GM12801 (cell line): ENCODE measurements around the gene PRRT3.

Experiments used
- TF ChIP-seq, protein P1 (sequence below): IDR thresholded peaks from one replicate; pipeline ENCODE4 v1.5.1; 2011; ENCODE audit warnings: control low read depth; ENCODE audit not compliant: insufficient read length; ENCODE audit errors: extremely low read depth

Gene PRRT3

DNA sequence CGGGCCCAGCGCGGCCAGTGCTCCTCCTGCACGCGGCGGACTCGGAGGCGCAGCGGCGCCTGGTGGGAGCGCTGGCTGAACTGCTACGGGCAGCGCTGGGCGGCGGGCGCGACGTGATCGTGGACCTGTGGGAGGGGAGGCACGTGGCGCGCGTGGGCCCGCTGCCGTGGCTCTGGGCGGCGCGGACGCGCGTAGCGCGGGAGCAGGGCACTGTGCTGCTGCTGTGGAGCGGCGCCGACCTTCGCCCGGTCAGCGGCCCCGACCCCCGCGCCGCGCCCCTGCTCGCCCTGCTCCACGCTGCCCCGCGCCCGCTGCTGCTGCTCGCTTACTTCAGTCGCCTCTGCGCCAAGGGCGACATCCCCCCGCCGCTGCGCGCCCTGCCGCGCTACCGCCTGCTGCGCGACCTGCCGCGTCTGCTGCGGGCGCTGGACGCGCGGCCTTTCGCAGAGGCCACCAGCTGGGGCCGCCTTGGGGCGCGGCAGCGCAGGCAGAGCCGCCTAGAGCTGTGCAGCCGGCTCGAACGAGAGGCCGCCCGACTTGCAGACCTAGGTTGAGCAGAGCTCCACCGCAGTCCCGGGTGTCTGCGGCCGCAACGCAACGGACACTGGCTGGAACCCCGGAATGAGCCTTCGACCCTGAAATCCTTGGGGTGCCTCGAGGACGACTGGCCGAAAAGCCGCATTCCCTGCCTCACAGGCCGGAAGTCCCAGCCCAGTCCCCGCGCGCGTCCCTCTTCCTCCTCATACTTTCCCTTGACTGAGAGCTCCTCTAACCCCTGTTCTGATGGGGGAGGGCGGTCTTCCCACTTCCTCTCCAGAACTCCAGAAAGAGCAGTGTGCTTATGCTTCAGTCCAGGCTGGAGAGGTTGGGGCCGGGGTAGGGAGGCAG is 36.7 kb downstream of the PRRT3 start:
- TF ChIP-seq, protein P1, sequence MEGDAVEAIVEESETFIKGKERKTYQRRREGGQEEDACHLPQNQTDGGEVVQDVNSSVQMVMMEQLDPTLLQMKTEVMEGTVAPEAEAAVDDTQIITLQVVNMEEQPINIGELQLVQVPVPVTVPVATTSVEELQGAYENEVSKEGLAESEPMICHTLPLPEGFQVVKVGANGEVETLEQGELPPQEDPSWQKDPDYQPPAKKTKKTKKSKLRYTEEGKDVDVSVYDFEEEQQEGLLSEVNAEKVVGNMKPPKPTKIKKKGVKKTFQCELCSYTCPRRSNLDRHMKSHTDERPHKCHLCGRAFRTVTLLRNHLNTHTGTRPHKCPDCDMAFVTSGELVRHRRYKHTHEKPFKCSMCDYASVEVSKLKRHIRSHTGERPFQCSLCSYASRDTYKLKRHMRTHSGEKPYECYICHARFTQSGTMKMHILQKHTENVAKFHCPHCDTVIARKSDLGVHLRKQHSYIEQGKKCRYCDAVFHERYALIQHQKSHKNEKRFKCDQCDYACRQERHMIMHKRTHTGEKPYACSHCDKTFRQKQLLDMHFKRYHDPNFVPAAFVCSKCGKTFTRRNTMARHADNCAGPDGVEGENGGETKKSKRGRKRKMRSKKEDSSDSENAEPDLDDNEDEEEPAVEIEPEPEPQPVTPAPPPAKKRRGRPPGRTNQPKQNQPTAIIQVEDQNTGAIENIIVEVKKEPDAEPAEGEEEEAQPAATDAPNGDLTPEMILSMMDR = no peak

DNA sequence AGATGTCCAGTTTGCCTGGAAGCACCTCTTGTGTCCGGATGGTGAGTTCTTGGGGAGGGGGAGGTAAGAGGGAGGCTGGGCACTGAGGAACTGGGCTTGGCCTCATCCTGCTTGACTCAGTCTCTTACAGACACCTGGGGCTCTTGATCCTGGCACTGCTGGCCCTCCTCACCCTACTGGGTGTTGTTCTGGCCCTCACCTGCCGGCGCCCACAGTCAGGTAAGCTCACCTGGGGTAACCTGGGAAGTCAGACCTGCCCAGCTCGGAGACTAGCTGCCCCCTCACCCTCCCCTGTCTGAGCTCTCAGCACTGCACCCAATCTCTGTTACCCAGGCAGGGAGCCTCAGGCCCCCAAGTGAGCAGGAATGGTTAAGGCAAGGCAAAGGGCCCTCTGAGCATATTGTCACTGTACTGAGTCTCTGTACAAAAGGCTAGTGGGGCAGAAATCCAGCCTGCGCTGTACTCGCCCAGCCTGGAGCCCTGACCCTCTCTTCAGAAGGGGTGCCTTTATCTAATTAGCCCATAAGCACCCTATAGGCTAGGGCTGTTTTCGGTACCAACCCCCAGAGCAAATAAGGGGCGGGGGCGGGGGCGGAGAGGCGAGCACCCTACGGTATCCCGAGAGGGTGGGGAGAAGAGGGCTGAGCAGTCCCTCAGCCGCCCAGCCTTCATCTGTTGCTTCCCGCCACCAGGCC is 37.5 kb downstream of the PRRT3 start:
- TF ChIP-seq, protein P1 = no peak

DNA sequence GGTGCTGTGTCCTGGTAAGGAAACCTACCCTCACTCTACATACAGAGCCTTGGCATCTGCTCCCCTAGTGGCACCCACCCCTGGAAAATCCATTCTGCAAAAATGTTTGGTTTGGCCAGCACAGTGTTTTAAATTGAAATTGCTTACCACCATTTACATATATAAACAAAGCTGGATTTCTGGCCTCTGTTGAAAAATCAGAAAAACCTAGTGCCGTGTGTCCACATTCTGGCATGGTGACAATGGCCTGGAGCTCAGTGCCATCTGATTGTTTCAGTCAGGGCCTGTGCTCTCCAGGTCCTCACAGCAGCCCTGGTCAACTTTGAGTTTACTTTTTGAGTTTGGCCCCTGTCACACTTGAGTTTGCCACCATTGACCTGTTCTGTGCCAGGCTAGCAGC is 38.2 kb downstream of the PRRT3 start:
- TF ChIP-seq, protein P1 = no peak

- TF ChIP-seq, protein P1 = no peak
Measured at GRCh38 chr3:9913601-9914000, 38.6 kb downstream of the PRRT3 start.

GRCh38 chr3:9912294-9912935 is 39.8 kb downstream of the PRRT3 start:
- TF ChIP-seq, protein P1 = no peak

- TF ChIP-seq, protein P1 = no peak
Measured at GRCh38 chr3:9911863-9912262, 40.3 kb downstream of the PRRT3 start.
